Measurements from ENCODE around the gene DPYSL3.
A peak's percentile ranks its signal among the peaks of the same experiment; 100 is the strongest.
"Not testable (repeated sequence)": the region's sequence is repeated elsewhere in the genome, so short reads cannot be mapped to it uniquely, and the experiment has no call there.

DPYSL3 gene

GRCh38 chr5:147509710-147510651 is at the start of gene DPYSL3:
Gene DPYSL3 (minus strand): TSS chr5:147510068. CDS start chr5:147509858, 210 bp downstream.
- DNase-seq (ENCODE audit: extremely low spot score), result peak; percentile 46
- ChIA-PET CTCF (no interaction called here), POLR2A (interaction anchor here (0.9 to 2.2 kb wide), 2 partner anchors 10 to 44 kb away, joined by 3 to 8 read pairs; no protein-coding TSS in a partner anchor)
- TF ChIP-seq FOXK2 (IDR thresholded peaks at IDR 0.05) (no peak), L3MBTL2 (conservative IDR thresholded peaks at IDR 0.05) (peak; percentile 46)

GRCh38 chr5:147558826-147559225 is 49.0 kb upstream of the DPYSL3 start:
- TF ChIP-seq HDGF (IDR thresholded peaks at IDR 0.05; ENCODE audit: borderline replicate concordance), result no peak
- CTCF ChIA-PET, result no interaction called here
- DNase-seq (ENCODE audit: extremely low spot score), result peak; percentile 10
- POLR2A ChIA-PET, result no interaction called here

GRCh38 chr5:147557876-147558745 is 48.2 kb upstream of the DPYSL3 start:
- DNase-seq (ENCODE audit: extremely low spot score), result no peak
- POLR2A ChIA-PET, result no interaction called here
- TF ChIP-seq CTBP1 (IDR thresholded peaks at IDR 0.05; ENCODE audit: borderline replicate concordance) (no peak), NFRKB (IDR thresholded peaks at IDR 0.05) (no peak), FOXM1 (IDR thresholded peaks at IDR 0.05; ENCODE audit: borderline replicate concordance) (no peak), ARNT (IDR thresholded peaks at IDR 0.05) (no peak), L3MBTL2 (conservative IDR thresholded peaks at IDR 0.05) (no peak), FOXK2 (IDR thresholded peaks at IDR 0.05) (no peak), TARDBP (IDR thresholded peaks at IDR 0.05) (no peak), SP1 (IDR thresholded peaks at IDR 0.05) (no peak), ZNF384 (IDR thresholded peaks at IDR 0.05) (no peak), FOXA1 (IDR thresholded peaks at IDR 0.05) (no peak), PKNOX1 (IDR thresholded peaks at IDR 0.05) (no peak), LEF1 (IDR thresholded peaks at IDR 0.05; ENCODE audit: borderline replicate concordance) (no peak), HDGF (IDR thresholded peaks at IDR 0.05; ENCODE audit: borderline replicate concordance) (no peak), BHLHE40 (IDR thresholded peaks at IDR 0.05; ENCODE audit: borderline replicate concordance) (no peak), ELF4 (IDR thresholded peaks at IDR 0.05) (no peak), SUZ12 (IDR thresholded peaks at IDR 0.05) (no peak)
- CTCF ChIA-PET, result no interaction called here

GRCh38 chr5:147555176-147555575 is 45.3 kb upstream of the DPYSL3 start:
- TF ChIP-seq FOXM1 (IDR thresholded peaks at IDR 0.05; ENCODE audit: borderline replicate concordance) (no peak), HDGF (IDR thresholded peaks at IDR 0.05; ENCODE audit: borderline replicate concordance) (no peak), BHLHE40 (IDR thresholded peaks at IDR 0.05; ENCODE audit: borderline replicate concordance) (no peak), L3MBTL2 (conservative IDR thresholded peaks at IDR 0.05) (no peak), FOXK2 (IDR thresholded peaks at IDR 0.05) (no peak), CTBP1 (IDR thresholded peaks at IDR 0.05; ENCODE audit: borderline replicate concordance) (no peak), ELF4 (IDR thresholded peaks at IDR 0.05) (no peak), SUZ12 (IDR thresholded peaks at IDR 0.05) (no peak), SP1 (IDR thresholded peaks at IDR 0.05) (no peak), ARNT (IDR thresholded peaks at IDR 0.05) (no peak), FOXA1 (IDR thresholded peaks at IDR 0.05) (no peak), TARDBP (IDR thresholded peaks at IDR 0.05) (no peak), ZNF384 (IDR thresholded peaks at IDR 0.05) (no peak)
- ChIA-PET POLR2A (no interaction called here), CTCF (interaction anchor here (0.7 to 1.2 kb wide), 2 partner anchors 22 to 91 kb away, joined by 3 to 4 read pairs; no protein-coding TSS in a partner anchor)
- DNase-seq (ENCODE audit: extremely low spot score), result no peak

GRCh38 chr5:147554261-147554817 is 44.5 kb upstream of the DPYSL3 start:
- no peak for DNase-seq (ENCODE audit: extremely low spot score)
- TF ChIP-seq FOXM1 (IDR thresholded peaks at IDR 0.05; ENCODE audit: borderline replicate concordance) (no peak), ELF4 (IDR thresholded peaks at IDR 0.05) (no peak), L3MBTL2 (conservative IDR thresholded peaks at IDR 0.05) (no peak), ARNT (IDR thresholded peaks at IDR 0.05) (no peak), ZNF384 (IDR thresholded peaks at IDR 0.05) (no peak), BHLHE40 (IDR thresholded peaks at IDR 0.05; ENCODE audit: borderline replicate concordance) (no peak), PKNOX1 (IDR thresholded peaks at IDR 0.05) (no peak), NFRKB (IDR thresholded peaks at IDR 0.05) (no peak), FOXK2 (IDR thresholded peaks at IDR 0.05) (no peak), SP1 (IDR thresholded peaks at IDR 0.05) (no peak), FOXA1 (IDR thresholded peaks at IDR 0.05) (no peak), LEF1 (IDR thresholded peaks at IDR 0.05; ENCODE audit: borderline replicate concordance) (no peak), CTBP1 (IDR thresholded peaks at IDR 0.05; ENCODE audit: borderline replicate concordance) (no peak)
- ChIA-PET CTCF (interaction anchor here (0.6 to 1.2 kb wide), 4 partner anchors 19 to 104 kb away, joined by 3 to 4 read pairs (median 3); no protein-coding TSS in a partner anchor), POLR2A (interaction anchor here (0.7 kb wide), 1 partner anchor 44 kb away, joined by 3 read pairs; the partner anchor contains the start of gene DPYSL3)

GRCh38 chr5:147553817-147554216 is 43.9 kb upstream of the DPYSL3 start:
- POLR2A ChIA-PET, result interaction anchor here (0.7 kb wide), 1 partner anchor 44 kb away, joined by 3 read pairs; the partner anchor contains the start of gene DPYSL3
- CTCF ChIA-PET, result interaction anchor here (1.0 to 1.2 kb wide), 2 partner anchors 18 to 89 kb away, joined by 3 to 4 read pairs; no protein-coding TSS in a partner anchor
- not testable (repeated sequence) for DNase-seq (ENCODE audit: extremely low spot score)
